Natural killer cell (primary cell): ENCODE results near the gene MASP1. TPM values are rescaled to one million over a fixed set of nuclear protein-coding genes. Genes with fewer than 3 reads are reported as not detected.

ENCODE experiments used
- ATAC-seq, 3 donors: fragments of 150-1000 bp in 2 of 3; fragments of 200-7000 bp in 1 of 3; cut with Tn5 transposase; 1 replicate in 1 of 3; 2 replicates in 2 of 3; pipeline ENCODE4 v1.10.0; 2021; ENCODE audit warnings: mild to moderate bottlenecking in 2 of 3, moderate library complexity in 2 of 3
- DNase-seq, 2 donors: peaks; one replicate each; pipeline versions ENCODE4 v3.0.0 to v3.0.0-alpha.2; 2013 to 2021; ENCODE audit warnings: mixed read lengths in 1 of 2
- H3K27ac ChIP-seq: one replicate; pipeline ENCODE4 v1.5.1; 2013; ENCODE audit warnings: mild to moderate bottlenecking, low read length
- H3K27me3 ChIP-seq: one replicate; pipeline ENCODE4 v1.6.1; 2013; ENCODE audit warnings: low read length; ENCODE audit not compliant: control insufficient read depth, insufficient read depth
- H3K36me3 ChIP-seq: one replicate; pipeline ENCODE4 v1.6.1; 2013; ENCODE audit warnings: low read length; ENCODE audit not compliant: control insufficient read depth, insufficient read depth
- H3K4me1 ChIP-seq: one replicate; pipeline ENCODE4 v1.6.1; 2013; ENCODE audit warnings: low read length; ENCODE audit not compliant: control insufficient read depth, insufficient read depth
- H3K4me3 ChIP-seq: one replicate; pipeline ENCODE4 v1.5.1; 2013; ENCODE audit warnings: low read length
- H3K9me3 ChIP-seq: one replicate; pipeline ENCODE4 v1.6.1; 2013; ENCODE audit warnings: low read length; ENCODE audit not compliant: control insufficient read depth, insufficient read depth
- H3K27ac Mint-ChIP-seq, 2 donors: one replicate each; pipeline ENCODE4 v1.8.0; 2022; ENCODE audit warnings: mild to moderate bottlenecking in 2 of 2, mixed read lengths in 2 of 2, moderate library complexity in 1 of 2
- H3K27me3 Mint-ChIP-seq, 2 donors: one replicate each; pipeline ENCODE4 v1.8.0; 2022; ENCODE audit warnings: low read depth in 2 of 2, mixed read lengths in 2 of 2
- H3K36me3 Mint-ChIP-seq: one replicate; pipeline ENCODE4 v1.8.0; 2022; ENCODE audit warnings: mixed read lengths
- H3K4me1 Mint-ChIP-seq, 2 donors: one replicate each; pipeline ENCODE4 v1.8.0; 2022; ENCODE audit warnings: mixed read lengths in 2 of 2
- H3K4me3 Mint-ChIP-seq: one replicate; pipeline ENCODE4 v1.8.0; 2022; ENCODE audit warnings: mild to moderate bottlenecking, moderate library complexity, mixed read lengths
- H3K9me3 Mint-ChIP-seq, 2 donors: one replicate each; pipeline ENCODE4 v1.8.0; 2022; ENCODE audit warnings: mixed read lengths in 2 of 2
- WGBS: methylation state at CpG from one replicate; pipeline ENCODE4 v1.1.7; 2013; ENCODE audit warnings: missing lambda C conversion rate; ENCODE audit not compliant: insufficient coverage; 5-methylcytosine and 5-hydroxymethylcytosine counted together
- intact Hi-C: fragments of 100-400 bp; cut with micrococcal nuclease; formaldehyde crosslinking; loops from one replicate; pipeline ENCODE4 v1.14.2; 2022
- total RNA-seq, 4 donors: library from RNA; stranded (reverse); fragments of 120-200 nt in 1 of 4; gene quantifications; one replicate each; pipeline versions ENCODE4 v1.2.3 to v1.2.4, GENCODE V29; 2013 to 2022
- TF ChIP-seq, protein P1 (sequence below): fragments of 200-600 bp; IDR thresholded peaks from one replicate; pipeline ENCODE4 v1.8.0; 2022; ENCODE audit warnings: antibody characterized with exemption

Gene MASP1
- total RNA-seq, 3 donors from 2014 or later (not counting 1 experiment from before 2014, with no cell fraction given) = not detected

DNA sequence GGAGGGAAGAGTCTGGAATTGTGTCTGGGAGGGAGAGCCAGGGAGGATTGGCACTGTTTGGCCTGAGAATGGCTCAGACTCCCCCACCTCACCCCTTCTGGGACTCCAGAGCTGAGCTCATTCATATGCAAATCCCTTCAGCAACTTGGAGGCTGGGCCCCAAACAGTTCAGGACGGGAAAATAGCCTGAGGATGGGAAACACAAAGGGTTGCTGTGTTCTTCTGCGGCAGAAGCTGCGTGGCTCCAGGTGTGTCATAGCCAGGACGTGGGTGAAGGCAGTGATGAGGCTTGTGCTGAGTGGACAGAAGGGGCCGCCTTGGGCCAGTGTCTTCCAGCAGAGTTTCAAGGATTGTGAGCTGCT, 16.6 kb downstream of the MASP1 start:
- Mint-ChIP-seq H3K36me3 (no peaks in the 10 kb centered on the region), H3K9me3 (no peaks in the 10 kb centered on the region), H3K4me3 (no peak overlapping the region), H3K27ac (no peak overlapping the region), H3K4me1 (no peaks in the 10 kb centered on the region), H3K27me3 (peaks cover 15 to 29% of the 10 kb centered on the region in 2 donors)
- H3K4me1 ChIP-seq = no peaks in the 10 kb centered on the region
- H3K36me3 ChIP-seq = no peaks in the 10 kb centered on the region
- no peaks in the 10 kb centered on the region for H3K9me3 ChIP-seq
- no peaks in the 10 kb centered on the region for H3K27me3 ChIP-seq
- ATAC-seq (no peak), DNase-seq (no peak)
- H3K4me3 ChIP-seq = no peak overlapping the region
- 64% methylated on average over 5 of the region's 5 CpGs for WGBS
- intact Hi-C loops = no loop called here
- TF ChIP-seq, protein P1, sequence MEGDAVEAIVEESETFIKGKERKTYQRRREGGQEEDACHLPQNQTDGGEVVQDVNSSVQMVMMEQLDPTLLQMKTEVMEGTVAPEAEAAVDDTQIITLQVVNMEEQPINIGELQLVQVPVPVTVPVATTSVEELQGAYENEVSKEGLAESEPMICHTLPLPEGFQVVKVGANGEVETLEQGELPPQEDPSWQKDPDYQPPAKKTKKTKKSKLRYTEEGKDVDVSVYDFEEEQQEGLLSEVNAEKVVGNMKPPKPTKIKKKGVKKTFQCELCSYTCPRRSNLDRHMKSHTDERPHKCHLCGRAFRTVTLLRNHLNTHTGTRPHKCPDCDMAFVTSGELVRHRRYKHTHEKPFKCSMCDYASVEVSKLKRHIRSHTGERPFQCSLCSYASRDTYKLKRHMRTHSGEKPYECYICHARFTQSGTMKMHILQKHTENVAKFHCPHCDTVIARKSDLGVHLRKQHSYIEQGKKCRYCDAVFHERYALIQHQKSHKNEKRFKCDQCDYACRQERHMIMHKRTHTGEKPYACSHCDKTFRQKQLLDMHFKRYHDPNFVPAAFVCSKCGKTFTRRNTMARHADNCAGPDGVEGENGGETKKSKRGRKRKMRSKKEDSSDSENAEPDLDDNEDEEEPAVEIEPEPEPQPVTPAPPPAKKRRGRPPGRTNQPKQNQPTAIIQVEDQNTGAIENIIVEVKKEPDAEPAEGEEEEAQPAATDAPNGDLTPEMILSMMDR = no peak
- H3K27ac ChIP-seq = no peak overlapping the region

DNA sequence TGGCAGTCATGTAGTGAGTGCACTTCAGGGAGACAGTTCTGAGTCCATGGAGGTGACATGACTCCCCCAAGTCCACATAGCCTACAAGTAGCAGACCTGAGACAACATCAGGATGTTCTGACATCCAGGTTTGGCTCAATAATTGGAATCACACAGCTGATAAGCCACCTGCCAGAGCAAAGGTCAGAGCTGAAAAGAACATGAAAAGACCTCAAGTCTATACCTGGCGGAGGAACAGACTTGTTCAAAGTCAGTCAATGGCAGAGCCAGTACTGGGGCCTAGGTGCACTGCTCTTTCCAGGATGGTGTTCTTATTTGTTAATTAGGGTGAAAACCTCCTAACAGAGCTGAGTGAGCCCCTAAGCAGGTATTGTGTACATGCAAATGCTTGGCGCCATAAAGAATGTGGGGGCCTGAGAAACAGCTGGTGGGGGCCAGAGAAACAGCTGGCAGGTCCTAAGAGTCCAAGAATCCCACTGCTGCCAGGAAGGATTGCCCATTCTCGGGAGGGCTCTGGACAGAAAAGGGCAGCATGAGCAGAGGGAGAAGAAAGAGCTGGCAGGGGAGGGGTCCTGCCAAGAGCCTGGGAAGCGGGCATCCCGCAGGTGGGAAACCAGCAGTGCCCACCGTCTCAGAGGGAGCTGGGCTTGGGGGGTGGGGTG, 17.1 kb downstream of the MASP1 start:
- Mint-ChIP-seq H3K4me3 (no peak overlapping the region), H3K4me1 (no peaks in the 10 kb centered on the region), H3K36me3 (no peaks in the 10 kb centered on the region), H3K27ac (no peak overlapping the region), H3K9me3 (no peaks in the 10 kb centered on the region), H3K27me3 (peaks cover 12 to 26% of the 10 kb centered on the region in 2 donors)
- Histone ChIP-seq H3K9me3 (peaks cover under 1% of the 10 kb centered on the region), H3K27me3 (no peaks in the 10 kb centered on the region), H3K4me1 (no peaks in the 10 kb centered on the region), H3K36me3 (no peaks in the 10 kb centered on the region), H3K27ac (no peak overlapping the region), H3K4me3 (no peak overlapping the region)
- DNase-seq (no peak), ATAC-seq (no peak)
- intact Hi-C loops = no loop called here
- TF ChIP-seq, protein P1 = no peak
- WGBS = 89% methylated on average over 6 of the region's 6 CpGs

DNA sequence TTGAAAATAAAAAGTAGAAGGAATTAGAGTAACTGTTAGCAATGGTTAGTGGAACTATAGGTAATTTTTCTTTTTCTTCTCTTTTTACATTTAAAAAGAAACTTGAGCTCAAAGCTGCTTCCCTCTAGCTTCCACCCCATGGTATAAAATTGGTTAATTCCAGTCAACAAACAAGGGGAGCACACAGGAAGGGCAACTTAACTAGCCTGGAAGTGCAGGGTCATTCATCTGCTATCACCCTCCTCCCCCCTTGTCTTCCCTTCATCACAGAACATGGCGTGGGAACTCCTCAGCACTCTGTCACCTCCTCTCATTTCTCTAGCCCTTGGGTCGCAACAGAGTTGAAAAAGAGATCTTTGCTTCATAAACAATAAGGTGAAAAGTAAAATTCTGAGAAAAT, 20.0 kb downstream of the MASP1 start:
- ATAC-seq (no peak), DNase-seq (no peak)
- Mint-ChIP-seq H3K36me3 (no peaks in the 10 kb centered on the region), H3K4me3 (no peak overlapping the region), H3K4me1 (no peaks in the 10 kb centered on the region), H3K27me3 (peaks cover 12 to 28% of the 10 kb centered on the region in 2 donors), H3K27ac (no peak overlapping the region), H3K9me3 (no peaks in the 10 kb centered on the region)
- Histone ChIP-seq H3K36me3 (no peaks in the 10 kb centered on the region), H3K27ac (no peak overlapping the region), H3K4me1 (no peaks in the 10 kb centered on the region), H3K27me3 (no peaks in the 10 kb centered on the region), H3K4me3 (no peak overlapping the region), H3K9me3 (peaks cover 2% of the 10 kb centered on the region)
- WGBS = 100% methylated on average over 1 of the region's 2 CpGs
- TF ChIP-seq, protein P1 = no peak
- intact Hi-C loops = no loop called here

DNA sequence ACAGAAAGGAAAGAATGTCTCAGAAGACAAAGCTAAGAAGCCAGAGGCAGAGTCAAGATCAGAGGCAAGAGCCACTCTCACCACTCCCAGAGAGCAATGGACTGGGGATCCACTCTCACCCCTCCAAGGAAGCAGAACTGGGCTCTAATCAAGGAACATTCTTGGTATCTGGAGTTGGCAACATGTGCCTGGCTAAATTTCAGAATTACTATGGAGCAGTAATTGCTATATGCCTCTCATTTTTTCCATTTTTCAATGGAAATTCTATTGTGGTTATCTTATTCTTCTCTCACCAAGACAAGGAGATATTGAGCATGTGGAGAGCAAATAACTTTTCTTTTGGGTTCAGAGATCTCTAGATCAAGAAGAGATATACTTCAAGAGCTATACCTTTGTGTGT, 22.1 kb downstream of the MASP1 start:
- Histone ChIP-seq H3K9me3 (peaks cover 2% of the 10 kb centered on the region), H3K4me3 (no peak overlapping the region), H3K27ac (no peak overlapping the region), H3K27me3 (no peaks in the 10 kb centered on the region), H3K36me3 (no peaks in the 10 kb centered on the region), H3K4me1 (no peaks in the 10 kb centered on the region)
- ATAC-seq = no peak
- no peaks in the 10 kb centered on the region for H3K4me1 Mint-ChIP-seq
- no peak overlapping the region for H3K4me3 Mint-ChIP-seq
- intact Hi-C loops = no loop called here
- no peak overlapping the region for H3K27ac Mint-ChIP-seq
- no peaks in the 10 kb centered on the region for H3K36me3 Mint-ChIP-seq
- DNase-seq = no peak
- H3K27me3 Mint-ChIP-seq = peaks cover 17 to 30% of the 10 kb centered on the region in 2 donors
- TF ChIP-seq, protein P1 = no peak
- H3K9me3 Mint-ChIP-seq = no peaks in the 10 kb centered on the region
